ENCODE results near the gene IFITM2. TPM values are rescaled to one million over a fixed set of nuclear protein-coding genes. Genes with fewer than 3 reads are reported as not detected.
"Not testable (repeated sequence)": the region's sequence is repeated elsewhere in the genome, so short reads cannot be mapped to it uniquely, and the experiment has no call there.

Gene IFITM2
- total RNA-seq = 607 TPM
- long read RNA-seq, transcript IFITM2-206 (2 exons, 892 nt) = major isoform, 142 of 158 reads
- long read RNA-seq, partial matches to known transcripts = 0 of 158 reads
- long read RNA-seq, other reads (novel, unspliced or antisense) = 16 of 158 reads

DNA sequence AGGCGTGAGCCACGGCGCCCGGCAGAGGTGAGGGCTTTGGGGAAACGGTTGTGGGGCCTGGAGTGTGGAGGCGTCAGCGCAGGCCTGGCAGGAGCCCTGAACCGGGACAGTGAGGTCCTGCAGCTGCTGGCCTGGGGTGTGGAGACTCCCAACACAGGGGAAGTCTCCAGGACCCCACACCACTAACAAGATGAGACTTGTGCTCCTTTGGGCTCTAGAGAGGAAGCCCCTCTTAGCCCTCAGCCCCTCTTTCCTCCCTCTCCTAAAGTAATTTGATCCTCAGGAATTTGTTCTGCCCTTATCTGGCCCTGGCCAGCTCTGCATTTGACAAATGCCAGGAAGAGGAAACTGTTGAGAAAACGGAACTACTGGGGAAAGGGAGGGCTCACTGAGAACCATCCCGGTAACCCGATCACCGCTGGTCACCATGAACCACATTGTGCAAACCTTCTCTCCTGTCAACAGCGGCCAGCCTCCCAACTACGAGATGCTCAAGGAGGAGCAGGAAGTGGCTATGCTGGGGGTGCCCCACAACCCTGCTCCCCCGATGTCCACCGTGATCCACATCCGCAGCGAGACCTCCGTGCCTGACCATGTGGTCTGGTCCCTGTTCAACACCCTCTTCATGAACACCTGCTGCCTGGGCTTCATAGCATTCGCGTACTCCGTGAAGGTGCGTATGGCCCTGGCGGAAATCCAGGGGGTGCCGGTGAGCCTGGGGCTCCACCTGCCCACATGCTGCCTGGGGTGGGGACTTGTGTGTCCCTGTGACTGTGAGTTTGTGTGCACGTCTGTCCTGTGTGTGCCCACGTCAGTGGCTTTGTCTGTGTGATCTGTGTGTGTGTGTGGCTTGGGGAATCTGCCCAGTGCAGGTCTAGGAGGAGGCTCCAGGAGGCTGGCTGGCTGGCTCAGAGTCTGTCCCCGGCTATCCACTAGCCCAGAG, at the start of gene IFITM2:
IFITM2 (plus strand) TSS at position 51 of the 943 bp plus-strand sequence; CDS start at position 428, 377 bp downstream.
- ATAC-seq (peak; percentile 76 to 78), DNase-seq (peak; percentile 87)
- intact Hi-C loops (cut with DNase I) = loop anchor here (10.0 kb wide), 1 partner anchor 47 kb away; no protein-coding TSS in a partner anchor
- H3K4me1 ChIP-seq = peaks cover 46% of the 10 kb centered on the region
- not testable (repeated sequence) for H3K9me3 ChIP-seq; H3K36me3 ChIP-seq; H3K27me3 ChIP-seq (ENCODE audit: low read depth)
- peak within 1 kb of the TSS; percentile 88 for H3K27ac ChIP-seq
- TF ChIP-seq, protein P1, sequence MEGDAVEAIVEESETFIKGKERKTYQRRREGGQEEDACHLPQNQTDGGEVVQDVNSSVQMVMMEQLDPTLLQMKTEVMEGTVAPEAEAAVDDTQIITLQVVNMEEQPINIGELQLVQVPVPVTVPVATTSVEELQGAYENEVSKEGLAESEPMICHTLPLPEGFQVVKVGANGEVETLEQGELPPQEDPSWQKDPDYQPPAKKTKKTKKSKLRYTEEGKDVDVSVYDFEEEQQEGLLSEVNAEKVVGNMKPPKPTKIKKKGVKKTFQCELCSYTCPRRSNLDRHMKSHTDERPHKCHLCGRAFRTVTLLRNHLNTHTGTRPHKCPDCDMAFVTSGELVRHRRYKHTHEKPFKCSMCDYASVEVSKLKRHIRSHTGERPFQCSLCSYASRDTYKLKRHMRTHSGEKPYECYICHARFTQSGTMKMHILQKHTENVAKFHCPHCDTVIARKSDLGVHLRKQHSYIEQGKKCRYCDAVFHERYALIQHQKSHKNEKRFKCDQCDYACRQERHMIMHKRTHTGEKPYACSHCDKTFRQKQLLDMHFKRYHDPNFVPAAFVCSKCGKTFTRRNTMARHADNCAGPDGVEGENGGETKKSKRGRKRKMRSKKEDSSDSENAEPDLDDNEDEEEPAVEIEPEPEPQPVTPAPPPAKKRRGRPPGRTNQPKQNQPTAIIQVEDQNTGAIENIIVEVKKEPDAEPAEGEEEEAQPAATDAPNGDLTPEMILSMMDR (IDR thresholded peaks at IDR 0.05) = peak; percentile 19
- H3K4me3 ChIP-seq = peak within 1 kb of the TSS; percentile 66

DNA sequence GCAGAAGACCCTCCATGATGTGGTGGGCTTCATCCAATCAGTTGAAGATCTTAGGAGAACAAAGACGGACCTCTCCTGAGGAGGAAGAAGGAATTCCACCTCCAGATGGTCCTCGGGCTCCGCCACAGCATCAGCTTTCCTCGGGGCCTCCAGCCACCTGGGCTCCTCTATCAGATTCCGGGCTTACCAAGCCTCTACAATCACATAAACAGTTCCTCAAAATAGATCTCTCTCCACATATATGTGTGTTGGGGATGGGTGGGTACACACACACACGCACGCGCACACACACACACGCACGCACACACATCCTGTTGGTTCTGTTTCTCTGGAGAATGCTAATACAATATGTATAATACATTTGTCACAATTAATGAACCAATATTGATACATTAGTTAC, 48.2 kb upstream of the IFITM2 start:
- ATAC-seq = no peak
- Histone ChIP-seq H3K27me3 (ENCODE audit: low read depth) (no peaks in the 10 kb centered on the region), H3K4me1 (no peaks in the 10 kb centered on the region), H3K36me3 (no peaks in the 10 kb centered on the region), H3K27ac (no peak overlapping the region), H3K4me3 (no peak overlapping the region), H3K9me3 (no peaks in the 10 kb centered on the region)
- no peak for DNase-seq
- TF ChIP-seq, protein P1 (IDR thresholded peaks at IDR 0.05) = no peak
- intact Hi-C loops (cut with DNase I) = no loop called here

DNA sequence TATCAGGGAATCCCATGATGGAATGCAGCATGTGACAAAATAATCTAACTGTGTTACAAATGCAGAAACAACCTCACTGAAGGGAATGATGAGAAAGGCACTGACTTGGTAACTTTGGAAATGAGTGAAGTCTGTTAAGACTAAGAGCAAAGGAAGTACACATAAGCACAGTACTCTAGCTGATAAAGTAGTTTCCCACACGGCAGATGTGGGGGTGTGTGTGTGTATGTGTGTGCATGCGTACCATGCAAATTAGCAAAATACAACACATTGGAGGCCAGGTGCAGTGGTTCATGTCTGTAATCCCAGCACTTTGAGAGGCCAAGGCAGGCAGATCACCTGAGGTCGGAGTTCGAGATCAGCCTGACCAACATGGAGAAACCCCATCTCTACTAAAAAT, 46.0 kb upstream of the IFITM2 start:
- TF ChIP-seq, protein P1 (IDR thresholded peaks at IDR 0.05) = no peak
- DNase-seq = no peak
- intact Hi-C loops (cut with DNase I) = no loop called here

DNA sequence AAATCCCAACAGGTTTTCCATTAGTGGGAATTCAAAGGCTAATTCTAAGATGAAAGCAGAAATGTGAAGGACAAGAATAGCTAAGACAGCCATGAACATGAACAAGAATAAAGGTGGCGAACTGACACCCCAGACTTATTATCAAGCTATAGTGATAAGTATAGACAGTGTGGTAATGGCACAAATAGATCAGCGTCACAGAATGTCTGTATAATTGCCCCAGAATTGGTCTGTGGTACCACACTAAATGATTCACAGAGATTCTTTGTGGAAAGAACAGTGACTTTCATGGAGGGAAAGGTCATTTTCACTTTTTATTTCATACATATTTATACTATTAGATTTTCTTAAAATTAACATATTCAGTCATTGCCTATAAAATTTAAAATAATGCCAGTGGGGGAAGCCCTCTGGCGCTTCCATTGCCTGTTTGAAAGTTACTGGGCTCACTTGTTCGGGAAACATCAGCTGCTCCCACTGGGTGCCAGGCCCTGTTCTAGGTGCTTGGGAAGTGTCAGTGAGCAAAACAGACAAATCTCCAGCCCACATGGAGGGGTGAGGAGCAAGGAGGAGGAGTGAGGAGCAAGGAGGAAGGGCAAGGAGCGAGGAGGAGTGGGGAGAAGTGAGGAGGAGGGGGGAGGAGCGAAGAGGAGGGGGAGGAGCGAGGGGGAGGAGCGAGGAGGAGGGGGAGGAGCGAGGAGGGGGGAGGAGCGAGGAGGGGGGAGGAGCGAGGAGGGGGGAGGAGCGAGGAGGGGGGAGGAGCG, 40.8 kb upstream of the IFITM2 start:
- DNase-seq (no peak), ATAC-seq (peak; percentile 35 to 36)
- H3K4me3 ChIP-seq = no peak overlapping the region
- intact Hi-C loops (cut with DNase I) = no loop called here
- H3K9me3 ChIP-seq = no peaks in the 10 kb centered on the region
- no peaks in the 10 kb centered on the region for H3K27me3 ChIP-seq (ENCODE audit: low read depth)
- TF ChIP-seq, protein P1 (IDR thresholded peaks at IDR 0.05) = no peak
- no peak overlapping the region for H3K27ac ChIP-seq
- no peaks in the 10 kb centered on the region for H3K36me3 ChIP-seq
- peaks cover 14% of the 10 kb centered on the region for H3K4me1 ChIP-seq

More for the DNA sequence above, 46.0 kb upstream of the IFITM2 start:
- Histone ChIP-seq H3K27me3 (ENCODE audit: low read depth) (no peaks in the 10 kb centered on the region), H3K4me1 (no peaks in the 10 kb centered on the region), H3K9me3 (no peaks in the 10 kb centered on the region), H3K36me3 (no peaks in the 10 kb centered on the region), H3K27ac (no peak overlapping the region), H3K4me3 (no peak overlapping the region)
- no peak for ATAC-seq

DNA sequence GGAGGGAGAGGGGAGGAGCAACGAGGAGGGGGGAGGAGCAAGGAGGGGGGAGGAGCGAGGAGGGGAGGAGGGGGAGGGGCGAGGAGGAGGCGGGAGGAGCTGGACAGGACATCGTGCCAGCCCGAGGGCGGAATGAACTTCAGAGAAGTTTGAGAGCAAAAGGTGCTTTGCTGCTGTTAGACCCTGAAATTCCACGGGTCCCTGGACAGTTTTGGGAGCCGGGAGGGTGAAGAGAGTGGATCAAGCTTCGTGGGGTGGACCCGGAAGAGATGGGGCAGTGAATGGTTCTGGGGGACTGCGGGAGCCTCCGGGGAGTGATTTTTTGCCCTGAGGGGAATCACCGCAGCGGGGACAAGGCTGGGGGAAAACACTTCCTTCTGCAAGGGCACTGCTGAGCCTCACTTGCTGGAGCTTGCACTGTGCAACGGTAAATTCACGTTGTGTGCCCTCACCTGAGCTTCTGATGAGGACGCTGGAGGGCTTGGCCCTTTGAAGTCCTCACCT, 40.1 kb upstream of the IFITM2 start:
- Histone ChIP-seq H3K27ac (peak overlapping the region; percentile 85), H3K27me3 (ENCODE audit: low read depth) (no peaks in the 10 kb centered on the region), H3K36me3 (no peaks in the 10 kb centered on the region), H3K9me3 (no peaks in the 10 kb centered on the region), H3K4me3 (peak overlapping the region; percentile 47), H3K4me1 (peaks cover 14% of the 10 kb centered on the region)
- intact Hi-C loops (cut with DNase I) = no loop called here
- TF ChIP-seq, protein P1 (IDR thresholded peaks at IDR 0.05) = no peak
- DNase-seq (peak; percentile 86), ATAC-seq (peak; percentile 71 to 72)

Measured in lower lobe of right lung (tissue), 2 donors.